SKM-1 treated with dmso at 0.1 percent for 144 hours (cell line): Measurements from ENCODE around the gene CAPN8.

Source experiments
- DNase-seq: peaks from one replicate; lab custom pipeline; 2025; ENCODE audit not compliant: unreplicated experiment; lab: John Stamatoyannopoulos, UW

Gene CAPN8

DNA sequence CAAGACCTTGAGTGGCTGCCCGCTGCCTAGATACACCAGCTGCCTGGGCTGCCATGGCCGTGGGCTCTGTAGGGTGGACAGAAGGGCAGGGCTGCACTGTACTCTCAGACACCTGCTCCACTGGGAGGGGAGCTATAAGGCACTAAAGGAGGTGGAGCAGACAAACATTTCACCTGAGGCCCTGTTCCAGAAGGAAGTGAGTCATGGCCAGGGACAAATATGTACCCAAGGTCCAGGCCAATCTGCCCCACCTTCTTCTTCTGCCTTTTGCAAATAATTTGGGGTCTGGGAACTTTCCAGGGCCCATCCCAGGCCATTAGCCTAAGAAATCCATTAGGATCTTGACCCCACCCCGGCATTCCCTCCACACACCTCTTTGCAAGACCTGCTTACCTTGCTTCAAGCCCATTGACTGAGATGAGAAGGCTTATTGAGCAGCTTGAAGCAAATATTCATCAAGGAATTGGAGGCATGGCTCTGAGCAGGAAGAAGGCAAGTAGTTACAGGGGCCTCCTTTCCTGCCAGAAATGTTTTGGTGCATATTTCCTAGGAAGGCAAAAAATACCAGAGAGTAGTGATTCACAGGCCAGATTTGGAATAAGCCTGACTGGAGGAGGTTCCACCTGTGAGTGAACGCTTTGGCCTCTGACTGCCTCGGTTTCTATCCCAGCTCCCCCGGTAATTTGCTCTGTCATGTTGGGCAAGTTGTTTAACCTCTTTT is at the start of gene CAPN8:
TSS of gene CAPN8 (minus strand) at position 110 of the 721 bp plus-strand sequence. CDS start at position 55, 55 bp downstream.
- no peak for DNase-seq

DNA sequence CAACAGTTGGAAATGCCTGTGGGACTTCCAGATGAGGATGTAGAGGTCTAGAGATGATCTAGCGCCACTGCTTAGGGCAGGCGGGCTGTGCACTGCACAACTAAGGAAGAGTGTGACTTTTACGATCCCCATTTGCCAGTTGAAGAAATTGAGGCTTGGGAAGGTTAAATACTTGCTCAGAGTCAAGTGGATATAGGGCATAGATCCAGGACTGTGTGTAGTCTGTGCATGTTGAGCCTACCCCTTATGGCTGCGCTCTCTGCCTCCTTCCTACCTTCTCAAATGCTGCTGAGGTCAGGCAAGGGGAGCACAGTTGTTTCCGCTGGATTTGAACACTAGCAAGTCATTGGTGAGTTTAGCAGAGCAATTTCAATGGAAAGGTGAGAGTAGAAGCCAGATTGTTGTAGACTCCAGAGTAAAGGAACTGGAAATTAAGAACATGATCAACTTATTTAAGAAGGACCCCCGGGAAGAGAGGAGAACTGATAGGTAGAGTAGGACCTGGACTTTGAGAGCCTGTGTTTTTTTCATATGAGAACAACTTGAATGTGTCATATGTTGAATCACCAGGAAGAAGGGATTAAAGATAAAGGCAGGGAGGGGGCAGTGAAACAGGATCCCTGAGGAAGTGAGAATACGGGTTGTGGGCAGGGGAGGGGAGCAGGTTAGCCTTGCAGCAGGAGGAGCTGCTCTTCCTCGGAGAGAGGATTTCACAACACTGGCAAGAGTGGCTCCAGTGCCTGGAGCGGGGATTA is 49.5 kb upstream of the CAPN8 start:
- peak; percentile 46 for DNase-seq

DNA sequence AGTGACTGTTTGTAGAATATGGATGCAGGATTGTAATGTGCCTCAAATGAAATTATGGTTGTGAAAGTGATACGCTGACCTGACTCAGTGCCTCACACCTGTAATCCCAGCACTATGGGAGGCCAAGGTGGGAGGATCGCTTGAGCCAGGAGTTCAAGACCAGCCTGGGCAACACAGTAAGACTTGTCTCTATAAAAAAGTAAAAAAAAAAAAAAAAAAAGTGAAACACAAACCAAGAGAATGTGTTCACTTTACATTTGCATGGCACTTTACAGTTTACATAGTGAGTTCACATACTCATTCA is 48.9 kb upstream of the CAPN8 start:
- DNase-seq, result no peak

DNA sequence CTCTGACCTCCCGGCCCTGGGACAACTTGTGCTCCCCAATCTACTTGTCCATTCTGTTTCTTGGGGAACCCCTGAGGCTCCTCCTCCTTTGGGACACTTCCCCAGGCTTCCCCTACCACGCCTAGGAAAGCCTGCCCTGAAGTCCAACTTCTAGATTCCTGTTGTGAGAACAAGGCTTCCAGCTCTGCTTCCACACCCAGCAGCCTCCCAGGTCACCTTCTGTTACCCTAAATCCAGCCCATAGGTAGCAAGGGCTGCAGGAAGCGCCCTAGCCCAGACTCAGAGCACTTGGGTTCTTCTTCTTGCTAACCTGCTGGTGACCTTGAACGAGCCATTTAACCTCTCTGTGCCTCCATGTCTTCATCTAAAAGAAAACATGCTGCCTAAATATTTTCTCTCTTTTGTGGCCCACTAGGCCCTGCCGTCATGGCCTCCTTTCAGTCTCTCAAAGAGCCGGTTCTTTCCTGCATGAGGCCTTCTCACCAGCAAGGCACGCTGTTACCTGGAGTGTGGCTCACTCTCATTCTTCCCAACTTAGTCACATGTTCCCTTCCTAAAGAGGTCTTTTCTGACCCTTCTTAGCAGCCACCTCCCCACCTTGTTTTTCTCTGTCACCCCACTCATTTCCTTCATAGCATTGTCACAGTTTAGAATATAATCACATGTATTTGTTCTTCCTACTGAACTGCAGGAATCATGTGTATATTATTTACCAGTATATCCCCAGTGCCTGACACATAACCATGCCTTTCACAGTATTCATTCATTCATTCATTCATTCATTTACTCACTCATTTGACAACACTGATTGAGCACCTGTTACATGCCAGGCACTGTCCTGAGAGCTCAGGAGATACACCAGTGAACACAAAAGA is 48.3 kb upstream of the CAPN8 start:
- DNase-seq, result no peak

DNA sequence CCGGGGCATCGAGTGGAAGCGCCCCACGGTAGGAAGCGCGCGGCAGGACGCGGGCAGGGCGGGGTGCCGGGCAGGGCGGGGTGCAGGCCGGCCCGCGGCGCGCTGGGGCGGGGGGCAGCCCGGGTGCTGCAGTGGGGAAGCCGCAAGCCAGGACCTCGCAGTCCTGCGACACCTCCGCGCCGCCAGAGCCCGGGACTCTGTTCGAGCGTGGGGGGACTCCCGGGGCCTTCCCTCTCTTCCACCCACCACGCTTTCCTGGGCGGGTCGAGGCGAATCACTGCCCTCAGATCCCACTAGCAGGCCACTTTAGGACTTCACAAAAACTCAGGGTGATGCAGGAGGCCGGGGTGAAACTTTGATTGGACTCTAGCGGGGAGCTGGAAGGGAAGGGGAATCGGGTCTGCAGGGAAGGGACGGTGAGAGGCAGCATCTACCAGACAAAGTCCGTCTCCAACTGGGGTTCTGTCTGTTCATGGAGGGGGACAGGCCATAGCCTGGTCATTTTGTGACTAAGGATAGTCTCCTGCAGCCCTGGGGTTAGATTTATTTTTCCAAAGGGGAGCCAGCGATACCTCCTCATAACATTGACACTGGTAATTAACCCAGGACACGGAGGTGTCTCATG is 47.5 kb upstream of the CAPN8 start:
- no peak for DNase-seq

DNA sequence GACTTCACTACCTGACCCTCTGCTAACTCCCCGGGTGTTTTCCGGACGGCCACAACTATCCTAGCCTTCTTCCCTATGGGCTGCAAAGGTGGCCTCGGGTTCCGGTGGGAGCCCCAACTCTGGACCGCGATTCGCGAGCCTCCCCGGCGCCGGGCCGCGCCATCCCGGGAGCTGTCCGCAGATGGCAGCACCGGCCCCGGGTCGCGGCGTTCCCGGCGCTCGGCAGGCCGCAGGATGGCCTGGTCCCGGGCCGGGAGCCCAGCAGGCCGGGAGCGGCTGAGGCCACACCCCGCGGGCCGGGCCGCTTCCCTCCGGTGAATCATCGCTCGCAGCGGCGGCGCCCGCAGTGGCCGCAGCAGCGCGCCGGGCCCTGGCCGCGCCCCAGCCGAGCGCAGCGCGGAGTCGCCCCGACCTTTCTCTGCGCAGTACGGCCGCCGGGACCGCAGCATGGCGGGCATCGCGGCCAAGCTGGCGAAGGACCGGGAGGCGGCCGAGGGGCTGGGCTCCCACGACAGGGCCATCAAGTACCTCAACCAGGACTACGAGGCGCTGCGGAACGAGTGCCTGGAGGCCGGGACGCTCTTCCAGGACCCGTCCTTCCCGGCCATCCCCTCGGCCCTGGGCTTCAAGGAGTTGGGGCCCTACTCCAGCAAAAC is 46.8 kb upstream of the CAPN8 start, which contains the start of gene CAPN2:
TSS of gene CAPN2 (plus strand) at position 346 of the 656 bp plus-strand sequence. CDS start at position 448, 102 bp downstream.
- DNase-seq, result peak; percentile 70

DNA sequence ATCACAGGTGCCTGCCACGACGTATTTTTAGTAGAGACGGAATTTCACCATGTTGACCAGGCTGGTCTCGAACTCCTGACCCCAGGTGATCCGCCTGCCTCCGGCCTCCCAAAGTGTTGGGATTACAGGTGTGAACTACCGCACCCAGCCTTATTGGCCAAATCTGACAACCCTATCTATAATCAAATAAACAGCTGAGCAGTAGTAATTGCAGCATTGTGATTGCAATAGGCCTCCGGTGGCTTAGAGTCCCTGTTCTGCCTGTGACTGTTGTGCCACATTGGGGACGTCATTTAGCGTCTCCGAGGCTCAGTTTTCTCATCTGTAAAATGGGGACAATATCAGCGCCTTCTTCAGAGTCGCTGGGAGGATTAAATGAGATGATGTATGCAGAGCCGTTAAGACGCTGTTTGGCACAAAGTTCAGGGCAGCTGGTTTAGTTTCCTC is 46.3 kb upstream of the CAPN8 start:
- no peak for DNase-seq

DNA sequence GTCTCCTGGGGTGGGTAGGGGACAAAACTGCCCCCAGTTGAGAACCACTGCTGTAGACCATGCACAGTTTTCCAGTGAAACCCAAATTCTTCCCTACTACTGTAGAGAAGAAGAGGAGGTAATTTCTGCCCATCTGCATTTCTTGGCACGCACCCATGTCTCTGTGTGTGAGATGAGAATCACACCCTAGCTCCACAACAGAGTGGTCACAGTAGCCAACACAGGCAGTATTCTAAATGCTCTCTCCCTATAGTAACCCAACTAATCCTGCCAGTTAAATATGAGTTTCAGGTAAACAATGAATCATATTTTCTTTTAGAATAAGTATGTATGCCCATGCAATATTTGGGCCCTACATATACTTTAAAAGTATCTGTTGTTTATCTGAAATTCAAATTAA is 45.7 kb upstream of the CAPN8 start:
- no peak for DNase-seq

DNA sequence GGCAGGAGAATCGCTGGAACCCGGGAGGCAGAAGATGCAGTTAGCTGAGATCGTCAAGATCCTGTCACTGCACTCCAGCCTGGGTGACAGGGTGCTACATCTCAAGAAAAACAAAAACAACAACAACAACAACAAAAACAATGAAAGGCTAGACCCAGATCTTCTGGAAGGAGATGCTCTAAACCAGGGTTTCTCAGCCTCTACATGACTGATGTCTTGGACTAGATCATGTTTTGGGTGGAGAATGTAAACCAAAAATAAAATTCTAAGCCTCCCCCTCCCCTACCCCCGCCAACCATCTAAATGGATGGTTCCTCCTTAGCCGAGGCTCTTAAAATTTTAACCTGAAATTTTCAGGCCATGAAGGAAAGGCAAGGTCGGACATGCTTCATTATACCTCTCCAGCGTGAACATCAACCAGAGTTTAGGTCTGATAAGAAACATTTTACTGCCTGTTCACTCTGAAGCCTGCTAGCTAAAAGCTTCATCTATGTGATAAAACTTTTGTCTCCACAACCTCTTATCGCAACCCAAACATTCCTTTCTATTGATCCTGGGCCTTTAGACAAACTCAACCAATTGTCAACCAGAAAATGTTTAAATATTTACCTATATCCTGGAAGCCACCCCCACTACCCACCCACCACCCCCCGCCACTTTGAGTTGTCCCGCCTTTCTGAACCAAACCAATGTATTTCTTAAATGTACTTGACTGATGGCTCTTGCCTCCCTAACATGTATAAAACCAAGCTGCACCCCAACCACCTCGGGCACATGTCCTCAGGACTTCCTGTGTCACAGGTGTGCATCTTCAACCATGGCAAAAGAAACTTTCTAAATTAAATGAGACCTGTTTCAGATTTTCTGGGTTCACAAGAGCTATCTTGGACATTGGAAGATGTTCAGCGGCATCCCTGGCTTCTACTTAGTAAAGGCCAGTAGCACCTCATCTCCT is 45.0 kb upstream of the CAPN8 start:
- no peak for DNase-seq

DNA sequence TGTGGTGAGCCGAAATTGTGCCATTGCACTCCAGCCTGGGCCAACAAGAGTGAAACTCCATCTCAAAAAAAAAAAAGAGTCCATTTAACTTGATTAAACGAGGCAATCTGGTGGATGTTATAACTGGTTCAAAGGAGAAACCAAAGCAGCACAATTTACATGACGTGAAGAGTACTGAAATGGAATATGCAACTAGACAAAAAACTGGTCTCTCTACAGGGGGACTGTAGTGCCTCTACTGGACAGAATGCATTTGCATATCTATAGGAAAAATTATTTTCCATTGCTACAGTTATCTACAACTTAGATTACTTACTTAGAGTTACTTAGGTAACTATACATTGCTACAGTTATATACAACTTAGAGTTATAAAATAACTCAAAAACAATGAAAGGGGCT is 44.1 kb upstream of the CAPN8 start:
- no peak for DNase-seq

DNA sequence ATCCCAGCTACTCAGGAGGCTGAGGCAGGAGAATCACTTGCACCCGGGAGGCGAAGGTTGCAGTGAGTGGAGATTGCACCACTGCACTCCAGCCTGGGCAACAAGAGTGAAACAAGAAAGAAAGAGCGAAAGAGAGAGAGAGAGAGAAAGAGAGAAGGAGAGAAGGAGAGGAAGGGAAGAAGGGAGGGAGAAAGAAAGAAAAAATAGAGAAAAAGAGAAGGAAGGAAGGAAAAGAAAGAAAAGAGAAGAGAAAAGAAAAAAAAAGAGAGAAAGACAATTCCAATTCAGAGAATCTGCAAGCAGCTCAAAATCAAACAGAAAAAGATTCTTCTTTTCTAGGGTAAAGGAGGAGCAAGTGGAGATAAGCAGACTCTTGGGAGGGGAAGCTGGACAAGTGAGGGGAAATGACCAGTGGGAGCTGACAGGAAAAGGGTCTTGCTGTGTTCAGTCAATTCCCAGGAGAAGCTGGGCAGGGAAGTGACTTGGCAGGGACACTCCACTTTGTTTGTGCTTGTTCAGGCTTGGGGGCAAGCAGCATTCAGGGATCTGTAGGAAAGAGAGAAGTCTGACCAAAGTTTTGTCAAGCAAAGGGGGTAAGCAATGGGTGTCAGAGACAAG is 43.3 kb upstream of the CAPN8 start:
- DNase-seq, result no peak

DNA sequence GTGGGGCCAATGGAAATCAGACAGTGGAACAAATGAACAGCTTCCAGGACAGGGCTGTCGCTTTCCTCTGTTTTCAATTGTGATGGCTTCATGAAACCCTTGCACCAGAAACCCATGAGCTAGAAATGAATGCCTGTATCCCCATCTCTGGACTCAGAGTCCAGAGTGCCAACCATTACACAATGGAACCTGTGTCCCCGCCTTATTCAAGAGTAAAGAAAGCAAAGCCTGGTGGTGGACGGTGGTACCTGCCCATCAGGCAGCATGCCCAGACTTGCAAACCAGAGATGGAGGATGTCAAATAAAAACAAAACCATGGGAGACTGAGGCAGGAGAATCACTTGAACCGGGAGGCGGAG is 42.5 kb upstream of the CAPN8 start:
- no peak for DNase-seq

DNA sequence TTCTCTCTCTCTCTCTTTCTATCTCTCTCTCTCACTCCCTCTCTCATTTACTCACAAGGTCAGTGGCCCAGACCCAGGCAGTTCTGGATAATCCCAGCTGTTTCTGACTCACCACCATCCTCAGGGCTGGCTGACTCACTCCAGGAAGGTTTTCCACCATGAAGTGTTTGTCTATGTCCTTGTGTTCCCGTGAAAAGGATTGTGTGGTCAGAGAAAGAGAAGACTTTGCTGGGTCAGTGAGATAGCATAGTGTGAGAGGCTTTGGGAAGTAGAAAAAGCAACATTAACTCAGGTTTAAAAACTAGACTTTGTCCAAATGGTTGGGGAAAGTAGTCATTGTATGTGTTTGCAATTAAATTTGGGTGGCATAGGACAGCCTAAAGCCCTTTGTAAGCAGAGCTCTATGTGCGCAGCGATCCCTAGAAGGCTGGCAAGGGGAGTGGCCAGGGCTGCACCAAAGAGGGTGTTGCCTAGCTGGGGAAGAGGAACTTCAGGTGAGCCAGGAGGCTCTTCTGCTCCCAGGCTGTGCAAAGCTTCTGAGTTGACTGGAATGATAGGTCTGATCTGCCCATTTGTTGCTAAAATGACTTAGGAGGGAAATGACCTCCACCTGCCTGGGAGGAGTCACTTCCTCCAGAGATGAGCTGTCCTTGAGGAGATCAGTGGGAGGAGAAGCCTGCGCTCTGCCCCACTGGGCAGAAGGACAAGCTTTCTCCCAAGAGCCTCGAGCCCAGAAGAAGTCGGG is 41.9 kb upstream of the CAPN8 start:
- DNase-seq, result no peak

DNA sequence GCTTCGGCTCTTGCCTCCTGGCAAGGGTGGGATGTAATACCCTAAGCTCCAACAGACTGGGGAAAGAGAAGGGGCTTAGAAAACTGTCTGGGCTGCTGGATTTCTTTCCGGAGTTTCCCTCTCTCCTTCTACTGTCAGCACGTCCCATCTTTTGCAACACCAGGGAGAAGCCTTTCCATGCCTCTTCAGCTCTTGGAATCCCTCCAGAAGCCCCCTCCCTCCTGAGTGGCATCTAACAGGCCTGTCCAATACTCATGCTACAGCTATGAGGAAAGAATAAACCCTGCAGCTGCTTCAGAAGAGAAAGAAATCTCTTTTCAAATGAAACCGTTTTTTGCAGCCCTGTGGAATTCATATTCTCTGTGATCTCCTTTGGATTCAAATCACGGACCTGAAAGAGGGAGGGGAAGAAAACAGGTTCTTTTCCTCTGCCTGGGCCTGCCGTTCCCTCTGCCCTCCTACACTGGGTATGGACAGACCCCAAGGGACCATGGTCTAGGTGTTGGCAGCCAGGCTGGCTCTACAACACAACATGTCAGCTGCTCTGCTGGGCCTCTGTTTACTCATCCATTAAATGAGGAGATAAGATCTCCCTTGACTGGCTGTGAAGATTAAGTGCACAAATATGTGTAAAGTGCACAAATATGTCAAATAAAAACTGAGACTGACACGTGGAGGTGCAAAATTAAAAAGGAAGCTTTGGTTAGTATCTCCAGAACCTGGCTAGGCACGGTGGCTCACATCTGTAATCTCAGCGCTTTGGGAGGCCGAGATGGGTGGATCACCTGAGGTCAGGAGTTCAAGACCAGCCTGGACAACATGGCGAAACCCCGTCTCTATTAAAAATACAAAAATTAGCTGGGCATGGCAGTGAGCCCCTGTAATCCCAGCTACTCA is 40.8 kb upstream of the CAPN8 start:
- no peak for DNase-seq

DNA sequence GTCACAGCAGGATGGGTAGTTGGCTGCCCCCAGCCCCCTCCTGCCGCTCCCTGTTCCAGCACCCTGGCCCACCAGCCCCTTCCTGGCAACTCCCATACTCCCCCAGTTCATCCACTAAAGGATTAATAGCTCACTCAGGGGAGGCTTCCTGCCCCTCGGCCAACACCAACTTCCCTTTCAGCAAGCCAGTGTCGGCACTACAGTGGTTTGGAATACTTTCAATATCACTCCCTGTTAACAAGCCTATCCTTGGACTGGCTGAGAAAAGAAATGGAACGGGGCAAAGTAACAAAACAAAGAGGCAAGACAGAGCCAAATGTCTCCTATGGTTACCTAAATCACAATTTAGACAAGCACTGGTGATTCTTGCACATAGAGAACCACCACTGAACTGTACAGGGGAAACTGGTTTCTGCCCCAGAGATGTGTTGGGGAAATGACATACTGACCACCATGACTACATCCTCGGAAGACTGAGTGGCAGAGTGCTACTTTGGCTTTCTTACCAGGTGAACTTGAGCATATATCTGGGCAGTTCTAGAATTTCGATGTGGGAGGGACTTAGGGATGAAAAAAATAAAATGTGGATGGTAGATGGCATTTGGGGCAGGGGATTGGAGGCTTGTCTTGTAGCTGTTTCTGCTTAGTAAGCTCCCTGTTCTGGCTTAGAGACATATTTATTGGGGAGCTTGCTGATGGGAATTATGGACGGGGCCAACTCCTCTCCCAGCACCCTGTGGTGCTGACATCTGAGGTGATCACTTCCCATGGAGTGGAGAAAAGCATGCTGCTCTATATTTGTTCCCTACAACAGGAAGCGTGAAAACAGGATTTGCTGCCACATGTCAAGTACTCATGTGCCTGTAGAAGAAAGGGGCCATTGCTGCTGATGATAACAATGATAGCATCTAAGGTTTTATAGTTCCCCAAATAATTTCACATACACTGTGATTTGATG is 39.7 kb upstream of the CAPN8 start:
- no peak for DNase-seq

DNA sequence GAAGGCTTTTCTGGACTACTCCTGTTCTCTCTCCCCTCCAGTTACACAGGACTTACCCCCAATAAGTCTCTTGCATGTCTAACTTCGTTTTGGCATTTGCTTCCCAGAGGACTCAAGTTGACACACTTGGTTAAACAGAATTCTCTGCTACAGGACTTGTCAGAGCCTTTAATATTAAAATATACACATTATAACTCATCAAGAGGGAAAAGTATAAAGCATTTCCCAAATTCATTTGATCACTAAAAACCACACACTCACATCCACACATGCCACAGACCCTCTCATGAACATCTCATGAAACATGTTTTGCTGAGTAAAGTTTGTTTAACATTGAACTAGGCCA is 38.1 kb upstream of the CAPN8 start:
- no peak for DNase-seq
